AG04450 (cell line): ENCODE data around the gene INPP5B. TPM values are rescaled to one million over a fixed set of nuclear protein-coding genes. Genes with fewer than 3 reads are reported as not detected.

Source experiments
- CTCF ChIA-PET: fragments of 300-600, 350-600 bp; formaldehyde crosslinking; extraction: SDS; loops from one replicate; lab custom pipeline; 2022; ENCODE audit warnings: antibody characterized with exemption, inconsistent platforms; lab: Charles Lee
- POLR2A ChIA-PET: fragments of 350-600 bp; formaldehyde crosslinking; extraction: SDS; loops from one replicate; lab custom pipeline; 2021; ENCODE audit warnings: antibody characterized with exemption, inconsistent platforms; lab: Yijun Ruan, JAX
- DNase-seq: peaks from one replicate; pipeline ENCODE4 v3.0.0-alpha.2; 2011; ENCODE audit warnings: low read depth, low spot score
- H3K27ac ChIP-seq: one replicate; pipeline ENCODE4 v1.5.1; 2012; ENCODE audit warnings: low read depth, low read length, control low read depth
- H3K27me3 ChIP-seq: one replicate; pipeline ENCODE4 v1.6.0; 2012; ENCODE audit warnings: low read length; ENCODE audit not compliant: control insufficient read depth, insufficient read depth
- H3K4me3 ChIP-seq: 2 replicates; pipeline ENCODE4 v1.5.1; 2011; ENCODE audit warnings: mild to moderate bottlenecking, low read depth, low read length, control low read depth
- H3K9me3 ChIP-seq: 2 replicates; pipeline ENCODE4 v1.5.1; 2012; ENCODE audit warnings: low read length; ENCODE audit not compliant: control insufficient read depth, insufficient read depth
- polyA plus RNA-seq: library from polyadenylated mRNA; depleted of rRNA; stranded (reverse); fragments of >200 nt; gene quantifications from 2 replicates; pipeline ENCODE4 v1.2.3, GENCODE V29; 2011
- TF ChIP-seq, protein P1 (sequence below): IDR thresholded peaks from 2 replicates; pipeline ENCODE4 v1.5.1; 2011; ENCODE audit warnings: low read depth, low read length, control low read depth, inconsistent platforms

Gene INPP5B
- polyA plus RNA-seq, 1 experiment: 21.9 TPM

DNA sequence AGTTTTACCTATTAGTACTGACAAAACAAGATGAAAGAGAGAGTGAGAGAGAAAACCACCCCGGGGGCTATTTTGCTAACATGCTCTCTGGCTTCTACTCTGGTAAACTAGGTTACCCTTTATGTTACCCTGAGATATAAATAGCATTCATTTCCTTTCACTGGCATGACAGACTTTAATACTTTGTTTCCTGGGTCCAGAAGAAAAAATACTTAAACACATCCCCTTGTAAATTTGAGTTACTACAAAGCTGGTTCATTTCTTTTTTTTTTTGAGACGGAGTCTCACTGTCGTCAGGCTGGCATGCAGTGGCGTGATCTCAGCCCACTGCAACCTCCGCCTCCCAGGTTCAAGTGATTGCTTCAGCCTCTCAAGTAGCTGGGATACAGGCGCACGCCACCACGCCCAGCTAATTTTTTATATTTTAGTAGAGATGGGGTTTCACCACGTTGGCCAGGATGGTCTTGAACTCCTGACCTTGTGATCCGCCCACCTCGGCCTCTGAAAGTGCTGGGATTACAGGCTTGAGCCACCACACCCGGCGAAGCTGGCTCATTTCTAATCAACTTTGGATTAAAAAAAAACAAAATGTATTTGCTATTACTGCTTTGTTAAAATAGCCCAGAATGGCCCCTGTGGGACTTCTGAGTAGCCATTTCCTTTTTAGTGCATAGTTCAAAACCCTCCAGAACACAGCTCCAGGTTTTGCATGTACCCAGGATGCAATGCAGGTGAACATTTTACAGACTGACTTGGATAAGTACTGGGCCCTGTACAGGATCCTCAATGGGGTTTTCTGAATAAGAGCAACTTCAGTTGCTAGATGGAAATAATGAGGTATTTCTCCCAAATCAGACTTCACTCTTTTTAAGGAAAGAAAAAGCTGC is 20.6 kb downstream of the INPP5B start:
- H3K27ac ChIP-seq: no peak overlapping the region
- no peak overlapping the region for H3K4me3 ChIP-seq
- no peaks in the 10 kb centered on the region for H3K27me3 ChIP-seq
- no peaks in the 10 kb centered on the region for H3K9me3 ChIP-seq
- ChIA-PET CTCF (interaction anchor here (1.4 to 2.0 kb wide), 2 partner anchors 49 to 66 kb away, joined by 4 read pairs; no protein-coding TSS in a partner anchor), POLR2A (no interaction called here)
- DNase-seq: no peak
- TF ChIP-seq, protein P1, sequence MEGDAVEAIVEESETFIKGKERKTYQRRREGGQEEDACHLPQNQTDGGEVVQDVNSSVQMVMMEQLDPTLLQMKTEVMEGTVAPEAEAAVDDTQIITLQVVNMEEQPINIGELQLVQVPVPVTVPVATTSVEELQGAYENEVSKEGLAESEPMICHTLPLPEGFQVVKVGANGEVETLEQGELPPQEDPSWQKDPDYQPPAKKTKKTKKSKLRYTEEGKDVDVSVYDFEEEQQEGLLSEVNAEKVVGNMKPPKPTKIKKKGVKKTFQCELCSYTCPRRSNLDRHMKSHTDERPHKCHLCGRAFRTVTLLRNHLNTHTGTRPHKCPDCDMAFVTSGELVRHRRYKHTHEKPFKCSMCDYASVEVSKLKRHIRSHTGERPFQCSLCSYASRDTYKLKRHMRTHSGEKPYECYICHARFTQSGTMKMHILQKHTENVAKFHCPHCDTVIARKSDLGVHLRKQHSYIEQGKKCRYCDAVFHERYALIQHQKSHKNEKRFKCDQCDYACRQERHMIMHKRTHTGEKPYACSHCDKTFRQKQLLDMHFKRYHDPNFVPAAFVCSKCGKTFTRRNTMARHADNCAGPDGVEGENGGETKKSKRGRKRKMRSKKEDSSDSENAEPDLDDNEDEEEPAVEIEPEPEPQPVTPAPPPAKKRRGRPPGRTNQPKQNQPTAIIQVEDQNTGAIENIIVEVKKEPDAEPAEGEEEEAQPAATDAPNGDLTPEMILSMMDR: no peak

DNA sequence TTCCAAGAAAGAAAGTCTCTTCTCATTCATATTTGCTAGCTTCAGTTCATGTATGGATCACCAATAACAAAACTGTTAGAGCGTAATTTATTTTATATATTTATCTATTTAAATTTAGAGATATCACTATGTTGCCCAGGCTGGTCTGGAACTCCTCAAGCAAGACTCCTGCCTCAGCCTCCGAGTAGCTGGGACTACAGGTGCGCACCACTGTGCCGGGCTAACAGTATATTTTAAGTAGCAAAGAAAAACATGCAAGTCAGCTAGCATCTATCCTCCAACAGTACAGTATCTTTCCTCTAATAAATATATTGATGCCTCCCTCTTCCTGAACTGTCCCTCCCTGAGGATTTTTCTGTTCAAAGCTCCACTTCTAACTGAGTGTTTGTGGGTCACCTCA is 21.5 kb downstream of the INPP5B start:
- no peak for DNase-seq
- CTCF ChIA-PET: interaction anchor here (2.0 kb wide), 1 partner anchor 65 kb away, joined by 4 read pairs; no protein-coding TSS in a partner anchor
- Histone ChIP-seq H3K27ac (no peak overlapping the region), H3K4me3 (no peak overlapping the region), H3K27me3 (no peaks in the 10 kb centered on the region), H3K9me3 (no peaks in the 10 kb centered on the region)
- POLR2A ChIA-PET: no interaction called here
- TF ChIP-seq, protein P1: no peak

DNA sequence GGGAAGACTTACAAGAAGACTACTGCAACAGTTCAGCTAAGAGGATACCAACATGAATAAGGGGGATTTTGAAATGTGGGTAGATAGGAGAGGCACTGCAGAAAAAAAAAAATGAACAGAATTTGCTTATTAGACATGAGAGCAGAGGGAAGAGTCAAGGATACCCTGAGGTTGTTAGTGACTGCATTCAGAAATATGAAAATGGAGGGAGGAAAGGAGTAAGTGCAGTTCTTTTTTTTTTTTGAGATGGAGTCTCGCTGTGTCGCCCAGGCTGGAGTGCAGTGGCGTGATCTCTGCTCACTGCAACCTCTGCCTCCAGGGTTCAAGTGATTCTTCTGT is 23.3 kb downstream of the INPP5B start:
- ChIA-PET CTCF (interaction anchor here (0.6 kb wide), 1 partner anchor 28 kb away, joined by 3 read pairs; no protein-coding TSS in a partner anchor), POLR2A (no interaction called here)
- Histone ChIP-seq H3K27me3 (no peaks in the 10 kb centered on the region), H3K27ac (no peak overlapping the region), H3K9me3 (no peaks in the 10 kb centered on the region), H3K4me3 (no peak overlapping the region)
- DNase-seq: no peak
- TF ChIP-seq, protein P1: no peak

DNA sequence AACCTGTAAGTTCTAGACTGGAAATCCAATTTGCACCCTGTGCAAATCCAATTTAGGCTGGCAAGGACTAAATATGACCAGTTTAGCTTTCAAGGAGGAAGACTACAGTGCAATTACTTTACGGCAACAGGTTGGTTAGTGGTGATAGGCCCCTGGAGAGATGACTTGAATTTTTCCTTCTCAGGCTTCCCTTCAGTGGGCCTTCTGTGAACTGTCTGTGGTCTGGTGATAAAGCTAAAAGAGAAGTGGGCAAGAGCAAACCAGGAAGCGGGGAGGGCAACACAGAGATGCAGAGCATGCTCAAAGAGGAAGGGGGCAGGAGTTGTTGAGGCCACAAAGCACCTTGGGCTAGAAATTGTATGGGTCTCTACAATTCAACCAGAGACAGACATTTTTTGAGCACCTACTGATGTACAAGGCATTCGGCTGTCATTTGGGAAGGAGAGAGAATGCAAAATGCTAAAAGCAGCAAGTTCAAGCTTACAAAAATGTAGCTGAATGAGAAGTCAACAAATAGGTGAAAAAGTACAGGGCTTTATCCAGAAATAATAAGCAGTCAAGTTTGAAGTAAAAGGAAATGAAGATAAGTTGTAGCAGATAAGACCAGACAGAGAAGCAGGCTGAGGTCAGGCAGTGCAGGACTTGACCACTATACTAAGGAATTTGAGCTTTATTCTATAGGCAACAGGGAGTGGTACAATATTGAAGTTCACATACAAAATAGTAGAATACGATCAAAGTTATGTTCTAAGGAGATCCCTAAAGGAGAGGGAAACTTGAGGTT is 23.9 kb downstream of the INPP5B start:
- Histone ChIP-seq H3K9me3 (no peaks in the 10 kb centered on the region), H3K27ac (no peak overlapping the region), H3K4me3 (no peak overlapping the region), H3K27me3 (no peaks in the 10 kb centered on the region)
- ChIA-PET CTCF (interaction anchor here (0.6 to 1.7 kb wide), 2 partner anchors 29 to 63 kb away, joined by 3 to 8 read pairs; partner anchors contain the start of gene MTF1), POLR2A (no interaction called here)
- no peak for DNase-seq
- TF ChIP-seq, protein P1: no peak
